IMR-90 (cell line): ENCODE results near the gene COL4A1. TPM values are rescaled to one million over a fixed set of nuclear protein-coding genes. Genes with fewer than 3 reads are reported as not detected.

Experiments
- ATAC-seq: fragments of 200-7000 bp; cut with Tn5 transposase; 2 replicates; pipeline ENCODE4 v1.9.1; 2020; ENCODE audit warnings: low read depth, mild to moderate bottlenecking, moderate library complexity
- BruUV-seq: library from RNA; stranded (reverse); fragments of 400-500 nt; replicated peaks from 2 replicates; lab custom pipeline; 2021; lab: Mats Ljungman, UMichigan
- CTCF ChIA-PET: fragments of 300-600 bp; formaldehyde crosslinking; extraction: SDS; loops from one replicate; lab custom pipeline; 2021; ENCODE audit warnings: antibody characterized with exemption; lab: Yijun Ruan, JAX
- POLR2A ChIA-PET: fragments of 300-600 bp; sonication (Branson Sonifier 250); formaldehyde crosslinking; loops from one replicate; lab custom pipeline; 2022; ENCODE audit warnings: antibody characterized with exemption; ENCODE audit not compliant: unreplicated experiment; lab: Charles Lee
- DNase-seq: peaks from one replicate; pipeline ENCODE4 v3.0.0; 2013
- H2AFZ ChIP-seq: replicated peaks from 2 replicates; pipeline ENCODE3; 2013; ENCODE audit warnings: low read length, mild to moderate bottlenecking; ENCODE audit not compliant: poor library complexity
- H2AK5ac ChIP-seq: 2 replicates; pipeline ENCODE4 v1.6.1; 2013; ENCODE audit warnings: low read depth, low read length, inconsistent platforms
- H2AK9ac ChIP-seq: replicated peaks from 2 replicates; pipeline ENCODE3; 2013; ENCODE audit warnings: mild to moderate bottlenecking, low read depth, low read length, moderate library complexity; ENCODE audit not compliant: poor library complexity
- H2BK120ac ChIP-seq: 2 replicates; pipeline ENCODE4 v1.6.1; 2013; ENCODE audit warnings: low read depth, low read length, inconsistent platforms
- H2BK15ac ChIP-seq: 3 replicates; pipeline ENCODE4 v1.6.1; 2013; ENCODE audit warnings: low read depth, low read length, inconsistent platforms
- H2BK20ac ChIP-seq: 2 replicates; pipeline ENCODE4 v1.6.1; 2013; ENCODE audit warnings: low read depth, mild to moderate bottlenecking, inconsistent platforms, low read length, moderate library complexity
- H2BK5ac ChIP-seq: 2 replicates; pipeline ENCODE4 v1.6.1; 2013; ENCODE audit warnings: mild to moderate bottlenecking, low read depth, low read length, inconsistent platforms; ENCODE audit not compliant: poor library complexity, severe bottlenecking
- H3K14ac ChIP-seq: replicated peaks from 2 replicates; pipeline ENCODE4 v1.6.1; 2013; ENCODE audit warnings: low read depth, low read length, inconsistent platforms
- H3K18ac ChIP-seq: 2 replicates; pipeline ENCODE4 v1.6.1; 2013; ENCODE audit warnings: low read depth, low read length, control low read depth
- H3K23ac ChIP-seq: 2 replicates; pipeline ENCODE4 v1.6.1; 2013; ENCODE audit warnings: low read depth, low read length, inconsistent platforms
- H3K27ac ChIP-seq: 2 replicates; pipeline ENCODE4 v1.5.1; 2013; ENCODE audit warnings: mild to moderate bottlenecking, control low read depth, low read length; ENCODE audit not compliant: insufficient read depth
- H3K27me3 ChIP-seq: 2 replicates; pipeline ENCODE4 v1.6.1; 2013; ENCODE audit warnings: low read length; ENCODE audit not compliant: control insufficient read depth, insufficient read depth
- H3K36me3 ChIP-seq: 2 replicates; pipeline ENCODE4 v1.6.1; 2013; ENCODE audit warnings: low read length, mixed read lengths; ENCODE audit not compliant: control insufficient read depth, insufficient read depth
- H3K4ac ChIP-seq: 2 replicates; pipeline ENCODE4 v1.6.1; 2013; ENCODE audit warnings: low read depth, low read length, inconsistent platforms
- H3K4me1 ChIP-seq: 2 replicates; pipeline ENCODE4 v1.6.1; 2013; ENCODE audit warnings: low read length, mixed read lengths; ENCODE audit not compliant: control insufficient read depth, insufficient read depth
- H3K4me2 ChIP-seq: 2 replicates; pipeline ENCODE4 v1.6.1; 2013; ENCODE audit warnings: low read depth, mild to moderate bottlenecking, control low read depth, low read length, moderate library complexity
- H3K4me3 ChIP-seq: 2 replicates; pipeline ENCODE4 v1.5.1; 2013; ENCODE audit warnings: low read depth, mild to moderate bottlenecking, control low read depth, low read length, moderate library complexity; ENCODE audit not compliant: insufficient read depth
- H3K56ac ChIP-seq: 2 replicates; pipeline ENCODE4 v1.6.1; 2013; ENCODE audit warnings: low read length, inconsistent platforms; ENCODE audit not compliant: insufficient read depth; ENCODE audit errors: extremely low read depth
- H3K79me1 ChIP-seq, 2 experiments: 2 replicates each; pipeline ENCODE4 v1.6.1; 2013; ENCODE audit warnings: low read length in 2 of 2, inconsistent platforms in 1 of 2, low read depth in 1 of 2
- H3K9ac ChIP-seq: 2 replicates; pipeline ENCODE4 v1.6.1; 2013; ENCODE audit warnings: low read depth, low read length, control low read depth
- H3K9me1 ChIP-seq: 2 replicates; pipeline ENCODE4 v1.6.1; 2013; ENCODE audit warnings: low read length, inconsistent platforms; ENCODE audit not compliant: insufficient read depth
- H3K9me3 ChIP-seq: 2 replicates; pipeline ENCODE4 v1.6.1; 2013; ENCODE audit warnings: low read length; ENCODE audit not compliant: control insufficient read depth, insufficient read depth
- H4K20me1 ChIP-seq: 2 replicates; pipeline ENCODE4 v1.6.1; 2013; ENCODE audit warnings: low read length, inconsistent platforms; ENCODE audit not compliant: insufficient read depth
- H4K5ac ChIP-seq: 2 replicates; pipeline ENCODE4 v1.6.1; 2013; ENCODE audit warnings: mild to moderate bottlenecking, low read depth, low read length, control low read depth
- H4K8ac ChIP-seq, 2 experiments: 2 replicates each; pipeline ENCODE4 v1.6.1; 2013; ENCODE audit warnings: low read depth in 2 of 2, low read length in 2 of 2, control low read depth in 1 of 2, inconsistent platforms in 1 of 2
- H4K91ac ChIP-seq: 2 replicates; pipeline ENCODE4 v1.6.1; 2013; ENCODE audit warnings: low read depth, low read length, inconsistent platforms; ENCODE audit not compliant: insufficient read depth
- CTCF ChIP-seq: conservative IDR thresholded peaks from 2 replicates; pipeline ENCODE4 v1.5.1; 2012; ENCODE audit warnings: mild to moderate bottlenecking, low read depth, low read length, improper control_type of control experiment
- MXI1 ChIP-seq: IDR thresholded peaks from 2 replicates; pipeline ENCODE4 v1.6.1; 2012; ENCODE audit warnings: low read depth, mild to moderate bottlenecking, low read length, moderate library complexity, borderline replicate concordance
- WGBS, 2 experiments: methylation state at CpG; one replicate each; pipeline versions ENCODE4 v1.1.5 to v1.1.7; 2013; ENCODE audit warnings: missing lambda C conversion rate in 2 of 2; ENCODE audit not compliant: insufficient read length in 1 of 2; ENCODE audit errors: extremely low coverage in 2 of 2; 5-methylcytosine and 5-hydroxymethylcytosine counted together
- dilution Hi-C: fragments of 300-500 bp; cut with HindIII; formaldehyde crosslinking; loops from one replicate; pipeline ENCODE4 v1.14.3; 2018; ENCODE audit warnings: low sequenced_read_pairs; ENCODE audit not compliant: unreplicated experiment
- in situ Hi-C: fragments of 300-500 bp; cut with MboI; formaldehyde crosslinking; loops from 3 replicates; pipeline ENCODE4 v1.14.3; 2019; ENCODE audit warnings: low sequenced_read_pairs, inconsistent platforms, mixed read lengths
- intact Hi-C: fragments of 100-400 bp; cut with micrococcal nuclease; formaldehyde crosslinking; loops from 2 replicates; pipeline ENCODE4 v1.10.0; 2022
- polyA plus RNA-seq, 3 experiments: library from polyadenylated mRNA; depleted of rRNA; stranded (reverse); fragments of >200 nt; gene quantifications; 2 replicates each; pipeline ENCODE4 v1.2.3, GENCODE V29; 2012; ENCODE audit warnings: low replicate concordance in 1 of 3
- total RNA-seq: library from RNA; depleted of rRNA; stranded (reverse); fragments of >200 nt; gene quantifications from 2 replicates; pipeline ENCODE4 v1.2.3, GENCODE V29; 2012

The COL4A1 gene
- total and polyA plus RNA-seq, 2 of the 4 experiments (the other 2 are of a cell fraction), result 230 to 337 TPM

GRCh38 chr13:110344320-110344719, 37.4 kb upstream of the COL4A1 start:
- H3K4me2 ChIP-seq, result no peak overlapping the region
- in situ Hi-C loops (no loop called here), dilution Hi-C loops (no loop called here), intact Hi-C loops (loop anchor here (5.0 kb wide), 1 partner anchor 68 kb away; no protein-coding TSS in a partner anchor)
- no peak overlapping the region for H3K4ac ChIP-seq
- no peak overlapping the region for H3K18ac ChIP-seq
- 0 out of 2 replicates have a peak overlapping the region, but pooled peaks have one; percentile 40 for H2AK5ac ChIP-seq
- H3K36me3 ChIP-seq, result peaks cover 19% of the 10 kb centered on the region
- peak overlapping the region; percentile 36; the same call in 1 of the 2 replicates for H3K23ac ChIP-seq
- H2AFZ ChIP-seq, result no peak overlapping the region
- no CpG with 5 or more reads among the region's 5 CpGs for WGBS, 2 experiments
- CTCF ChIA-PET, result interaction anchor here (0.6 kb wide), 1 partner anchor 18 kb away, joined by 3 read pairs; no protein-coding TSS in a partner anchor
- H4K5ac ChIP-seq, result no peak overlapping the region
- H4K20me1 ChIP-seq, result peaks cover 46% of the 10 kb centered on the region
- TF ChIP-seq CTCF (no peak), MXI1 (no peak)
- POLR2A ChIA-PET, result interaction anchor here (0.6 kb wide), 1 partner anchor 38 kb away, joined by 3 read pairs; no protein-coding TSS in a partner anchor
- no peak overlapping the region for H4K91ac ChIP-seq
- peak overlapping the region; percentile 10 for H2BK5ac ChIP-seq
- no peak overlapping the region for H2AK9ac ChIP-seq
- no TSS peak for BruUV-seq
- no peak overlapping the region; the same call in 1 of the 2 replicates for H2BK20ac ChIP-seq
- H3K27me3 ChIP-seq, result no peaks in the 10 kb centered on the region
- H3K56ac ChIP-seq, result no peak overlapping the region
- DNase-seq, result no peak
- H3K4me1 ChIP-seq, result peaks cover 42% of the 10 kb centered on the region
- H3K14ac ChIP-seq, result no peak overlapping the region
- no peak overlapping the region for H3K4me3 ChIP-seq
- H3K27ac ChIP-seq, result no peak overlapping the region
- no peak overlapping the region for H4K8ac ChIP-seq
- H3K9me3 ChIP-seq, result no peaks in the 10 kb centered on the region
- no peak for ATAC-seq
- peaks cover 59% of the 10 kb centered on the region for H3K9me1 ChIP-seq
- no peak overlapping the region for H2BK120ac ChIP-seq
- H2BK15ac ChIP-seq, result no peak overlapping the region
- no peak overlapping the region for H3K9ac ChIP-seq
- H3K79me1 ChIP-seq, result peaks cover 56 to 96% of the 10 kb centered on the region in 2 experiments
